GM21528 (cell line): ENCODE results near the gene ATF6B.
"Not testable (repeated sequence)": the region's sequence is repeated elsewhere in the genome, so short reads cannot be mapped to it uniquely, and the experiment has no call there.

Source experiments
- ATAC-seq: cut with Tn5 transposase; IDR thresholded peaks from one replicate; pipeline ENCODE4 v1.9.1; 2021; ENCODE audit warnings: mild to moderate bottlenecking, moderate library complexity; ENCODE audit not compliant: unreplicated experiment, low FRiP score

ATF6B gene

DNA sequence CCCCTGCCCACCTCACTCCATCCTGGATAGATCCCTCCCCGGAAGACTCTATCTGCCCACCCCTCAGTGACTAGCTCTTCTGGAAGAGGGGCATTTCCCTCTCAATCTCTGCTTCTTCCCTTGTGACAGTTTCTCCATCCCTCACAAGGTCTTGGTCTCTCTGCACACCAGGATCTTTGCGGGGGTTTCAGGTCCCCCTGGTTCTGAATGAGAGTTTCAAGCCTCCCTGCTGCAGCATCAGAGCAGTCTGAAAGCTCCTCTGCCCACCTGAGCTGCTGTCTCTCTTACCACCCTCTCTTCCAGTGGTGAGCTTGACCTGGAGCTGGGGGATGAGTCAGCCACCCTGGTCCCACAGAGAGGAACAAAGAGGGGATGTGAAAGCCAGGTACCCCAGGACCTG lies 43.3 kb downstream of the ATF6B start:
- no peak for ATAC-seq

DNA sequence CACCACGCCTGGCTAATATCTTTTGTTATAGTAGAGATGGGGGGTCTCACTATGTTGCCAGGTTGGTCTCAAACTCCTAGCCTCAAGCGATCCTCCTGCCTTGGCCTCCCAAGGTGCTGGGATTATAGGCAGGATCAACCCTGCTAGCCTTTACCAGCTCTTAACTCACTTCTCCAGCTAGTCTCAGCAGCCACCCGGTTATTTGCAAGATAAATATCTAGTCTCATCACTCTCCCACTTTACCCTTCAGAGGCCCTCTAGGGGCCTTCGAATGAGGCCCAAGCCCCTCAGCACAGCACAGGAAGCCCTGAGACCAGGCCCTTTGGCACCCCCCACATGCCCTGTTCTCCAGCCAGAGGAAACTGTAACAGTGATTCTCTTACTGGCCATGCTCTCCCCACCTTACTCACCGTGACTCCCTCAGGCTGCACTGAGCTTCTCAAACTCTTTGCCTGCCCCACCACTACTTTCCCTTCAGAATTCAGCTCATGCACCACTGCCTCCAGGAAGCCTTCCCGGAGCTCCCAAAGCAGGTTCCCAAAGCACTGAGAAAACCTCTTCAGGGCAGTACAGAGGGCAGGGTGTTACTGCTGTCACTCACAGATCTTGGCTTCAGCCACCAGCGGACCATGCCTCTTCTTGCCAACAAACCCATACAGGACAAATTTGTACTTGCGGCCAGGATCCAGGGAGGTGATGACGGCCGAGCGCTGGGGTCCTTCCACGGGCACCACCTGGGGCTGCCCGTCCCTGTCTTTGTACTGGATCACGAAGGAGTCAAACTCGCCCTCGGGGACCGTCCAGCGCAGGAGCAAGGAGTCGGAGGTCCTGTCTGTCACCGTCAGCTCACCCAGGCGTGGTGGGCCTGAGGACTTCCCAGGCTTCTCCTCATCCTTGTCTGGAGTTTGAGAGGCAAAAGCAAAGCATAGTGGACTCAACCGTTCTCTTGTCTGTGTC lies 44.0 kb downstream of the ATF6B start:
- ATAC-seq, result no peak

DNA sequence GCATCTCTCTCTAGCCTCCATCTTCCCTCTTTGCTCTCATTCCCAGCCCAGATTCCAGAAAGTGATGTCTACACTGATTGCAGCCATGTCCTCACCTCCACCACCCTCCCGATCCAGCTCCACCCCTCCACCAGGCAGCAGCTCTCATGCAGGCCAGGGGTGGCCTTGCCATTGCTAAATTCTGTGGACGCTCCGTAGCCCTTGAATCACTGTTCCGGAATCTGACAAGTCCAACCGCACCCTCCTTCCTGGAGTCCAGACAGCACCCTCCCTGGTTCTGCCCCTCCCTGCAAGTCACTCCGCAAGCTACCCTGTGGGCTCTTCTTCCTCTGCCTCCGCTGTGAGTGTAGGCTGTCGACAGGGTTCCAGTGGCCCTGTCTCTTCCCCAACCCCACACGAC lies 45.1 kb downstream of the ATF6B start:
- ATAC-seq, result no peak

DNA sequence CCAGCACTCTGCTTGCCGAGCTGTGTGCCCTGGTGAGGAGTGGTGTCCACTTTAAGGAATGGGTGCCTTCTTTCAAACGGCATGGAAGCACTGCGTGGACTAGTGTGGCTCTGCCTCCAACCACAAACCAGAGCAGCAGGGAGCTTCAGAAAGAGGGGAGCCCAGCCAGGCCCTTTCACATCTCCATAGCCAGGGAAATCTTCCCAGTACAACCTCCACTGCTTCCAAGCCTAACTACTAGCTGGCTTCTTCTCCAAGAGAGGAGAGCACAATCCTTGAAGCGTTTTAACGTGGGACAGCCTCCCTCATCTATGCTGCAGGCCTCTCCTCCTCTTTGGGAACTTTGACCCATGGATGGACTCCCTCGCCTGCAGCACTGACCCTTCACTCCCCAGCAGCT lies 45.6 kb downstream of the ATF6B start:
- no peak for ATAC-seq

DNA sequence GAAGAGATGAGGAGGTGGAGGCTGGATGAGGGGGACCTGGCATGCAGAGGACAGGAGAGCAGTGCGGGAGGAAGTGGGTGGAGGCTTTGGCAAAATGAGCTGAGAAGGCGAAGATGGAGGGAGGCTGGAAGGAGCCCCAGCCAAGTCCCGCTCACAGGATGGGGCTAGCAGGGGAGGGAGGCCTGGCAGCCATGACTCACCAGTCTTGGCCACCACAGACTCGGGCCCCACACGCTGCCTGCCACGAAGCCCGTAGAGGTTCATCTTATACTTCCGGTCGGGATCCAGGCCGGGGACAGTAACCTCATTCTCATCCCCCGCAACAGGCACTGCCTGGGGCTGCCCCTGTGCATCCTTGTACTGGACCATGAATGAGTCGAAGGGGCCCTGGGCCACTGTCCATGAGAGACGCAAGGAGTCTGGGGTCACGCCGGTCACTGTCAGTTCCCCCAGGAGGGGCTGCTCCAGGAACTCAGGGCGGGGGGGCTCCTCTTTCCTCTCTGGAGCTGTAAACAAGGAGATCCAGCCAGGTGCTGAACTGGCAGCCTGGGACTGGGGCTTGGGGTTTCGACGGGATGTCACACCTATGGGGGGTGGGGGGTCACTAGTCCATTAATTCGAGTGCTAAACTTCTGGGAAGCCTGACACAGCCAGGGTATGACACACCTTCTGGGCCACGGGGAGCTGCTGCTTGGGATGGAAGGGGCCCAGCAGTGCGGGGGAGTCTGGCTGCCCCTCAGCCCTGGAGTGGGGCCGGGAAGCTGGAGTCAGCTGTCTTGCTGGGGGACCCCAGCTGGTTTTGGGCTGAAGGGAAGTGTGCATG lies 46.7 kb downstream of the ATF6B start:
- no peak for ATAC-seq

DNA sequence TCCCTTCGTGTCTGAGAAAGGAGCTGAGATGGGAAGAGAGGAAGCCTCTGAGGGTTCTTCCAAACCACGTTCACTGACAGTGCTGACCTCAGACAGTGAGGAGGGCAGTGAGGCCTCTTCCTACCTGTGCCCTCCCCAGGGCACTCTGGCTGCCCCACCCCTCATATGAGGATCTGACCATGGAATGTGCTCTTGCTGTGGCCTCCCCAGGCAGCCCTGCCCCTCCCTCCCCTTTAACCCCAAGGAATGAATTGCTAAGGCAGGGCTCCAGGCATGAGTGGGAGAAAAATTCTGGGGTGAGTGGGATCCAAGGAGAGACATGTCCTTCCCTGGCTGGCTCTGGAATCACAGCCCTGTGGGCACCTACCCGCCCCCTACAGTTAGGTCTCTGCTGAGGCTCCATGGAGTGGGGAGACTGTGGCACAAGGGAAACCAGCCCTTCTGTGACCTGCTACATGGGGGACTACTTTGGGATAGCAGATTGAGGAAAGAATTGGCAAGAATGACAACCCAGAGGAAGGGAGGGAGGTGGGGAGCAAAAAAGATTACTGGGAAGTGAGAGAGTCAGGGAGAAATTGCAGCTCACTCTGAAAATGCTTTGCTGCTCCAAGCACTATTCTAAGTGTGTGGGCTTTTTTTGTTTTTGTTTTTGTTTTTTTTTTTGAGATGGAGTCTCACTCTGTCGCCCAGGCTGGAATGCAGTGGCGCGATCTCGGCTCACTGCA lies 48.3 kb downstream of the ATF6B start:
- no peak for ATAC-seq

DNA sequence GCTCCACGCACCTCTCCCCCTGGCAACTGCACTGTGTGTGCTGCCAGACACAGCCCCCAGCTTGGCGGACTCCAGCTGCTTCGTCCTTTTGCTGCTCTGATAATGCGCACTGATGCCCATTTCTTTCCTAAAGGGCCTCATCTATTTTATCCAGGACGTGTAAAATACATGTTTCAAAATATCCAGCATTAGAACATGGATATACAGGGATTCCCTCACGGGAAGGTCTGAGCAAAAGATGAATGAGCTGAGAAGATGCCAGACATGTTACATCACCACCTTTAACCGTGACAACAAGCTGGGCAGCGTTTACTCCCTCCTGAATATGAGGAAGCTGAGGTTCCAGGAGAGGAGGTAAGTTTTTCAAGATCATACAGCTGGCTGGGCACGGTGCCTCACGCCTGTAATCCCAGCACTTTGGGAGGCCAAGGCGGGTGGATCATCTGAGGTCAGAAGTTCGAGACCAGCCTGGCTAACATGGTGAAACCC lies 51.7 kb downstream of the ATF6B start:
- no peak for ATAC-seq

DNA sequence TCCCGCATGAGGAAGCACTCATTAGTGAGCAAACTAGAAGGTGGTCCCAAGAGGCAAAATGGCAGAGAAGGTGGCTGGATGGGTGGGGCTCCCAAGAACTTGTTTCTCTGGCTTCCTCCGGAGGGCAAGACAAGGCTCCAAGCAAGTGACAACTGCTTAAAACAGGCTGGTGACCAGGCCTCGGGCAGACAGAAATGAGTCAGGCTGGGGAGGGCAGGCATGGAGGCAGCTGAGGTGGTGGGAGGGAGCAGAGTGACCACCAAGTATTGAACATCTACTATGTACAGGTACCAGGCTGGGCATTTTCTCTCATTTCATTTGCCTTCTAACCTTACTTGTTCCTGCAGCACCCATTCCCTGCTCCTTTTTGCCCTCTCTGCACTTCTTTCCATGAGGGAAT lies 52.3 kb downstream of the ATF6B start:
- ATAC-seq, result no peak

DNA sequence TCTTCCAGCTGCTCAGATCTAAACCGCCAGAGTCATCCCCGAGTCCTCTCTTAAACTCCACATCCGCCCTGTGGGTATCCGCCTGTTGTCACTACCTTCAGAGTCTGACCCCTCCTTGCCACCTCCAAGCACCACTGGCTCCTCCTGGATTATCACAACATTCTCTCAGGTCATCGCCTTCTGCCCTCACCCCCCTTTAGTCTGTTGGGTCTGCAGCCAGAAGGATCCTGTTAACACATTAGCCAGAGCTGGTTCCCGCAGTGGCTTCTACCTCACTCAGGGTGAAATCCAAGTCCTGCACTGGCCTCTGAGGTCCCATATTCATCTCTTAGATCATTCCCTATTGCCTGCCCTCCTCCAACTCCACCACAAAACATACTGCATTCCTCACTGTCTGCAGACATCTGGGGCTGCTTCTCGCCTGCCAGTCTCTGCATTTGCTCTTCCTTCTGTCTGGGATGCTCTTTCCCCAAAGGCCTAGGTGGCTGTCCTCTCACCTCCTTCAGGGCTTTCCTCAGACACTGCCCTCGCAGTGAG lies 53.0 kb downstream of the ATF6B start:
- ATAC-seq, result no peak

DNA sequence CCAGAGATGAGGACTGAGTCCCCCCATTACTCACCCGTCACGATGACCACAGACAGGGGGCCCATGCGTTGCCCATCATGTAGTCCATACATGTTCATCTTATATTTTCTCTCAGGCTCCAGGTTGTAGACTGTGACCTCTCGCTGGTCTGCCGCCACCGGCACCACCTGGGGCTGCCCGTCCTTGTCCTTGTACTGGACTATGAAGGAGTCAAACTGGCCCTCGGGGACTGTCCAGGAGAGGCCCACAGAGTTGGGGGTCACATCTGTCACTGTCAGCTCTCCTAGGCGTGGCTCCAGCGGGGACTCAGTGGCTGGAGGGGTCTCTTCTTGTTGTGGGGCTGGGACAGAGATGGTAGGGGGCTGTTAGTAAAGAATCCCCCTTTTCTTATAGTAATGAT lies 54.4 kb downstream of the ATF6B start:
- ATAC-seq, result no peak

DNA sequence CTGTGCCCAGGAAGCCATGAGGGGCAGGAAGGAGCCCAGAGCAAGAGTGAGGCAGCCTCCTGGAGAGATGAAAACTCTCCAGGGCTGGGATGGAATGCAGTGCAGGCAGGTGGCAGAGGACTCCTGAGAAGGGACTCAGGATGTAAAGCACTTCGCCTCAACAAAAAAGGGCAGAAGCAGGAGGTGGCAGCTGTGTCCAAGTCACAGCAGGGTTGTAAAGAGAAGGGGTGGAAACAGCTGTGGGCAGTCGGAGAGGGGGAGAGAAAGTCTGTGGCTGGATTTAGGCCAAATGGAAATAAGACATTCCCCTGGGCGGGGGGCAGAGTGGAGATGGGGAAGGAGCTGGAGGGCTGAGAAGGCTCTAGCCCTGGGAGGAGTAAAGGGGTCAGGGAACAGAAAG lies 54.9 kb downstream of the ATF6B start:
- no peak for ATAC-seq

DNA sequence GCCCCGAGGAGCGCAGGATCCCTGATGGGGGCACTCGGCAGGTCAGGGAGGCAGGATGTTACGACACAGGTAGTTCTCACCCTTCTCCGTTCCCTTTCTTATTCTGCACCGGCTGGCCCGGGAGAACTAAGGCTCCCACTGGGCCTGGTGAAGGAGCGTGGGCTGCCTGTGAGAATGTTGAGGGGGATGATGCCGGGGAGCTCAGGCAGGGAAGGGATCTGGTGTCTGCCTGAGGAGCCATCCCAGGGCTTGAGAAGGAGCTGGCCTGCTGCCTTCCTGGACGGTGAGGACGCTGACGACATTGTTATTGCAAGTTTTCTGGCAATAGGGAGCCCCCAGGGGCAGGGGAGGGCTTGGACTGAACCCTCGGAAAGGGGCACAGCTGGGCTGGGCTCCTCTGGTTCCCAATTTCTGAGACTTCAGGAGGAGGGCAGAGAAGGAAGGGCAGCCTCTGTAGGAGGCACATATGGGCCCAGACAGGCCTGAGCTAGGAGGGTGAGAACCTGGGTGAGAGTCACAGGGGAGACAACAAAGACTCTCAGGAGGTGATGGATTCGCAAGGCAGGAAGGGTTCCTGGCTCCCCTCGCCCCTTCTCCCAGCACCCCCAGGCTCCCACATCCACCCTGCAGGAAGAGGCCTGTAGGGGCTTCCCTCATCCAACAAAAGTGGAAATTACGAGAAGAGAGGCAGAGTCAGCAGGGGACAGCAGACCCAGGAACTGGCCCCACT lies 57.1 kb downstream of the ATF6B start:
- ATAC-seq, result no peak

DNA sequence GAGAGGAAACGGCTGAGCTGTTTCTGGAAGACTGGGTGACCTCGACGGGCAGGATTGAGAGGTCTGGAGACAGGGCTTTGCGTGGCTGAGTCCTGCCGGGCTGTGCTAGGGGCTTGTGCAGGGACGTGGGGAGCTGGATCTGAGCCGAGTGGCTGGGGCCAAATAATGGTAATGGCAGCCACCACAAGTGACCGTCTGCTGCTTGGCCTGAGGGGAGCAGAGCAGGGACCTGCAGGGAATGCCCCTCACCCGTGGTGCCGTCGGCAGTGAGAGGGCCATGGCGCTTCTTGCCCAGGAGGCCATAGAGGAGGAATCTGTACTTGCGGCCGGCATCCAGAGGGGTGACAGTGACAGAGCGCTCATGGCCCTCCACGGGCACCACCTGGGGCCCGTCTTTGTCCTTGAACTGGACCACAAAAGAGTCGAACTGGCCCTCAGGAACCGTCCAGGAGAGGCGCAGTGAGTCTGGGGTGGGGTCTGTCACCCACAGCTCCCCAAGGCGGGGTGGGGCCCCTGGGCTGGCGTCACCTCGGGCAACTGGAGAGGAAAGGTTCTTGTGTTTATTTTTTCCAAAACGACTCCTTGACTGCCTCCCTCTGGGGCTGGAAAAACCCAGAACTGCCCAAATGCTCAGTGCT lies 58.0 kb downstream of the ATF6B start:
- ATAC-seq, result no peak

DNA sequence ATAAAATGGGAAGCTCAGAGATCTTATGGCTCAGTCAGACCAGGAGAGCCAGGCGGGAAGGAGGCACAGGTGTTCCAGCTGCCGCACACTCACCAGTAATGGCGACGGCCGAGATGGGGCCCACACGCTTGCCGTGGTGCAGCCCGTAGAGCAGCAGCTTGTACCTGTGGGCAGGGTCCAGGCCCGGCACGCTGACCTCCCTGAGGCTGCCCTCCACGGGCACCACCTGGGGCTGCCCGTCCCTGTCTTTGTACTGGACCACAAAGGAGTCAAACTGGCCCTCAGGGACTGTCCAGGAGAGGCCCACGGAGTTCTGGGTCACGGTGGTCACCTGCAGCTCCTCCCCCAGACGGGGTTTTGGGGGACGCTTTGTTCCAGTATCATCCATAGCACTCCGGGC lies 58.6 kb downstream of the ATF6B start:
- no peak for ATAC-seq

DNA sequence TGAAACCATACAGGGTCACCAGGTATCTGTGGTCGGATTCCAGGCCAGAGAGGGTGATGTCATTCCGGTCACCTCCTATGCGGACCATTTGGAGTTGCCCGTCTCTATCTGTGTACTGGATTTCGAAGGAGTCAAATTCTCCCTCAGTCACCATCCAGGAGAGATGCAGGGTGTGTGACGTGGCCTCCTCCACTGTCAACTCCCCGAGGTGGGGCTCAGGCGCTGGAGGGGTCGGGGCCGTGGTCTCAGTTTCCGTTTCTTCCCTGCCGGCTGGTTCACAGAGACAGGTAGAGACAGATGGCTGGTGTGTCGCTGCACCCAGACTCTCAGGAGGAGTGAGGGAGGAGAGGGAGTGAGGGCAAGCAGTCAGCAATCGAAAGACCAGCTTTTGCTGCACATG lies 59.2 kb downstream of the ATF6B start:
- no peak for ATAC-seq

DNA sequence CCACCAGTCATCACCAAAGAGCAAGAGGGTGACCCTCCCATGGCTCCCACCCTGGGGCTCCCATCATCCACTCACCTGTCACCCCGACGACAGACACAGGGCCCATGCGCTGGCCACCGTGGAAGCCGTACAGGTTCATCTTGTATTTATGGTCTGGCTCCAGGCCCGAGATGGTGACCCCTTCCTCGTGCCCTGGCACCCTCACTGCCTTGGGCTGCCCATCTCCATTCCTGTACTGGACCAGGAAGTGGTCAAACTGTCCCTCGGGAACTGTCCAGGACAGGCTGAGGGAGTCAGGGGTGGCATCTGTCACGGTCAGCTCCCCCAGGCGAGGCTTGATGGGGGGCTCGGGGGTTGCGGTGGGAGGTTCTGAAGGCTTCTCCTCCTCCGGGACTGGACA lies 59.7 kb downstream of the ATF6B start:
- not testable (repeated sequence) for ATAC-seq

DNA sequence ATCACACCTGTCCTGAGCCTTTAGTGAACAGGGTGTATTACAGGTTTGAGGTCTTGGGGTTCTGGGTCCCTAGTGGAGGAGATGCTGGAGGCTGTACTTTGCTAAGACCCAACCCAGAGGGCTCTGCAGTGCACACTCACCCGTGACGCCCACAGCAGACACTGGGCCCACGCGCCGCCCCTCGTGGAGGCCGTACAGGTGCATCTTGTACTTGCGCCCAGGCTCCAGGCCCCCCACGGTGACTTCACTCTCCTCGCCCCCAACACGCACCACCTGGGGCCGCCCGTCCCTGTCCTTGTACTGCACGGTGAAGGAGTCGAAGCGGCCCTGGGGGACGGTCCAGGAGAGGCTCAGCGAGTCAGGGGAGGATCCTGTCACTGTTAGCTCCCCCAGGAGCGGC lies 60.5 kb downstream of the ATF6B start:
- ATAC-seq, result not testable (repeated sequence)
